Measurements from ENCODE around the gene PSAP. TPM values are rescaled to one million over a fixed set of nuclear protein-coding genes. Genes with fewer than 3 reads are reported as not detected.

The PSAP gene
- total RNA-seq, 2 donors from 2014 or later: 1,145 to 1,486 TPM

DNA sequence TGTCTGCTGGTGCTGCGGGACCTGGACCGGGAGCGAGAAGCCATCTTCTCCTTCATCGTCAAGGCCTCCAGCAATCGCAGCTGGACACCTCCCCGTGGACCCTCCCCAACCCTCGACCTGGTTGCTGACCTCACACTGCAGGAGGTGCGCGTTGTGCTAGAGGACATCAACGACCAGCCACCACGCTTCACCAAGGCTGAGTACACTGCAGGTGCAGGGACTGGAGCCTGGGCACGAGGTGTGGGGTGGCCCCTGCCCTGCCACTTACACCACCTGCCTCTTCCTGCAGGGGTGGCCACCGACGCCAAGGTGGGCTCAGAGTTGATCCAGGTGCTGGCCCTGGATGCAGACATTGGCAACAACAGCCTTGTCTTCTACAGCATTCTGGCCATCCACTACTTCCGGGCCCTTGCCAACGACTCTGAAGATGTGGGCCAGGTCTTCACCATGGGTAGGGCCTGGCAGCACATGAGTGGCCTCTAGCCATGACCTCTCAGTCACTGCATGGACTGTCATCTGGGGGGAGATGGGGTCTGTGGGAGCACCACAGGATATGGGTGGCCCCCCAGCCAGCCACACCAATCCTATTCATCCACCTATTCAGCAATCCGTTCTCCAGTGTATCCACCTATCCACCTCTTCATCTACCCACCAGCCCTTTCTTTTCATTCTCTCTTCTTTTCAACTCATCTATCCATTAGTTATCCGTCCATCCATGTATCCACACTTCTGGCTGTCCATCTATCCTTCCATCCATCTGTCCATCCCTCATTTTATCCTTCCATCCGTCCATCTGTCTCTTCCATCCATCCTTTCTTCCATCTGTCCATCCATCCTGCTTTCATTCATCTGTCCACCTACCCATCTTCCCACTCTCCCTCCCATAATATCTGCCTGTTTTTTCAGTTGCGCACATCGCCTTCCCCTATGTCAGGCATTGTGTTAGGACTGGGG lies 43.2 kb downstream of the PSAP start:
- no peak overlapping the region for H3K27ac ChIP-seq
- H3K27me3 ChIP-seq: no peaks in the 10 kb centered on the region
- TF ChIP-seq, protein P1, sequence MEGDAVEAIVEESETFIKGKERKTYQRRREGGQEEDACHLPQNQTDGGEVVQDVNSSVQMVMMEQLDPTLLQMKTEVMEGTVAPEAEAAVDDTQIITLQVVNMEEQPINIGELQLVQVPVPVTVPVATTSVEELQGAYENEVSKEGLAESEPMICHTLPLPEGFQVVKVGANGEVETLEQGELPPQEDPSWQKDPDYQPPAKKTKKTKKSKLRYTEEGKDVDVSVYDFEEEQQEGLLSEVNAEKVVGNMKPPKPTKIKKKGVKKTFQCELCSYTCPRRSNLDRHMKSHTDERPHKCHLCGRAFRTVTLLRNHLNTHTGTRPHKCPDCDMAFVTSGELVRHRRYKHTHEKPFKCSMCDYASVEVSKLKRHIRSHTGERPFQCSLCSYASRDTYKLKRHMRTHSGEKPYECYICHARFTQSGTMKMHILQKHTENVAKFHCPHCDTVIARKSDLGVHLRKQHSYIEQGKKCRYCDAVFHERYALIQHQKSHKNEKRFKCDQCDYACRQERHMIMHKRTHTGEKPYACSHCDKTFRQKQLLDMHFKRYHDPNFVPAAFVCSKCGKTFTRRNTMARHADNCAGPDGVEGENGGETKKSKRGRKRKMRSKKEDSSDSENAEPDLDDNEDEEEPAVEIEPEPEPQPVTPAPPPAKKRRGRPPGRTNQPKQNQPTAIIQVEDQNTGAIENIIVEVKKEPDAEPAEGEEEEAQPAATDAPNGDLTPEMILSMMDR (IDR thresholded peaks at IDR 0.05): no peak
- H3K36me3 ChIP-seq: no peaks in the 10 kb centered on the region
- H3K4me1 ChIP-seq: peaks cover 0 to 12% of the 10 kb centered on the region in 2 donors
- H3K9me3 ChIP-seq: no peaks in the 10 kb centered on the region
- no peak overlapping the region for H3K4me3 ChIP-seq
- no peak for DNase-seq (ENCODE audit: low spot score)

DNA sequence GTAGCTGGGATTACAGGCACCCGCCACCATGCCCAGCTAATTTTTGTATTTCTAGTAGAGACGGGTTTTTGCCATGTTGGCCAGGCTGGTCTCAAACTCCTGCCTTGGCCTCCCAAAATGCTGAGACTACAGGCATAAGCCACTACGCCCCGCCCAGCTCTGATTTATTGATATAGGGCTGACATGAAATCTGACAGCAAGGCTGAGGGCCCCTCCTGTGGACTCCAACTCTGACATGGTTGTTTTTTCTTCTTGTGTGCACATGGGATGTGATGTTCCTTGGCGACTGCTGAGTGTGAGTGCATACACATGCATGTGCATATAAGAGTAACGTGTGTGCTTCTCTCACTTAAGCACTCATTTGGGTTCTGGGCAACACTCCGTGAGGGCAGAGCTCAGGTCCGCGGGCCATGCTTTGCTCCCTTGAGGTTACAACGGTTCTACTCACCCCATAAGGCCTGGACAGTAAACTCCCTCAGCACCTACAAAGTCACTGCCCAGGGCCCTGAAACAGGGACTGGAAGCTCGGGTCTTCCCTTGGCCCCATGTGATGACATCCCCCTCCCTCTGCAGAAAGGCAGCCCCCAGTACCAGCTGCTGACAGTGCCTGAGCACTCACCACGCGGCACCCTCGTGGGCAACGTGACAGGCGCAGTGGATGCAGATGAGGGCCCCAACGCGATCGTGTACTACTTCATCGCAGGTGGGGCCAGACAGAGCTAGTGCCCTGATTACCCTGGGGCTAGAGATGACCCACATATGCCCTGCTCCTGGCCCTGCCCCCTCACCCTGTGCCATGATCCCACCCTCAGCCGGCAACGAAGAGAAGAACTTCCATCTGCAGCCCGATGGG lies 44.1 kb downstream of the PSAP start:
- no peak for DNase-seq (ENCODE audit: low spot score)
- no peak overlapping the region for H3K27ac ChIP-seq
- TF ChIP-seq, protein P1 (IDR thresholded peaks at IDR 0.05): no peak
- H3K36me3 ChIP-seq: no peaks in the 10 kb centered on the region
- peaks cover 0 to 4% of the 10 kb centered on the region in 2 donors for H3K4me1 ChIP-seq
- H3K9me3 ChIP-seq: no peaks in the 10 kb centered on the region
- no peak overlapping the region for H3K4me3 ChIP-seq
- no peaks in the 10 kb centered on the region for H3K27me3 ChIP-seq

DNA sequence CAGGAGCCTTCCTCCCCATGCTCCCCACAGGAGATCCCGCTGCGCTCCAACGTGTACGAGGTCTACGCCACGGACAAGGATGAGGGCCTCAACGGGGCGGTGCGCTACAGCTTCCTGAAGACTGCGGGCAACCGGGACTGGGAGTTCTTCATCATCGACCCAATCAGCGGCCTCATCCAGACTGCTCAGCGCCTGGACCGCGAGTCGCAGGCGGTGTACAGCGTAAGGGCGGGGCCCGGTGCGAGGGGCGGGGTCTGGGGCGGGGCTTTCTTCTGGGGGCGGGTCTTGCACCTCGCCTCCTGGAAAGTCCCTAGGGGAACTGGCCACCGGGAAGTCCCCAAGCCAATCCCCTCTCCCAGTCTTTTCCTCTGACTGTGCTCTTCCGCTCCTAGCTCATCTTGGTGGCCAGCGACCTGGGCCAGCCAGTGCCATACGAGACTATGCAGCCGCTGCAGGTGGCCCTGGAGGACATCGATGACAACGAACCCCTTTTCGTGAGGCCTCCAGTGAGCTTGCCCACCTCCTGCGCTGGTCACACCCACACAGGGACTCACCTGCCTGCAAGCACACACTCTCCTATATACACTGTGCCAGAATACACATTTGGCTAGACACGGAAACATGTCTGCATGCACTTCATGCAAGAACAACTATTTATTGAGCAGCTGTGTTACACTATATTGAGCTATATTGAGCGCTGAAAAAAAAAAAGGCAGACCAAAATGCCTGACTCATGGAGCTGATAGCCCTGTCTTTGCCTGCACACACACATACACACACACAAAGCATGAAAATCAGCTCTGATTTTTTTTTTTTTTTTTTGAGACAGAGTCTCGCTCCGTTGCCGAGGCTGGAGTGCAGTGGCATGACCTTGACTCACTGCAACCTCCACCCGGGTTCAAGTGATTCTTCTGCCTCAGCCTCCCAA lies 45.0 kb downstream of the PSAP start:
- no peaks in the 10 kb centered on the region for H3K27me3 ChIP-seq
- H3K36me3 ChIP-seq: no peaks in the 10 kb centered on the region
- H3K4me1 ChIP-seq: no peaks in the 10 kb centered on the region
- TF ChIP-seq, protein P1 (IDR thresholded peaks at IDR 0.05): no peak
- DNase-seq (ENCODE audit: low spot score): no peak
- no peak overlapping the region for H3K4me3 ChIP-seq
- no peaks in the 10 kb centered on the region for H3K9me3 ChIP-seq
- H3K27ac ChIP-seq: no peak overlapping the region

DNA sequence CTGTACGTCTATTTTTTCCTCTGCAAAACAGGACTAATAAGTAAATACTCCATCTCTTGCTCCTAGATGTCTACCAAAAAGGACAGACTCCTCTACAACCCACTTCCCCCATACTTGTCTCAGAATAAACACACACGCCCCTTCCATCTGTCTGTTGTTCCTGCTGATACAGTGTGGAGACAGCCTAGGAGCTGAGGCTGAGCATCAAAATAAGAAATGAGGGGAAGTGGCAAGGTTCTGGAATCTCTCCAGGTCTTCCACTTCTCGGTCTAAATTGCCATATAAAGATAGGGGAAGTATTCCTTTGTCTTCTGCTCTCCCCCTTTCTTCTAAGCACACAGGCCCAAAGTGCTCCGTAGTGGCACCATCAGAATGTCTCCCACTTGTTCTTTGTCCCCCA lies 47.0 kb downstream of the PSAP start:
- Histone ChIP-seq H3K27me3 (no peaks in the 10 kb centered on the region), H3K27ac (no peak overlapping the region), H3K9me3 (no peaks in the 10 kb centered on the region), H3K36me3 (no peaks in the 10 kb centered on the region), H3K4me3 (no peak overlapping the region), H3K4me1 (no peaks in the 10 kb centered on the region)
- DNase-seq (ENCODE audit: low spot score): no peak
- TF ChIP-seq, protein P1 (IDR thresholded peaks at IDR 0.05): no peak

Measured in right atrium auricular region (tissue), 2 donors.